Measurements from ENCODE around the gene ASCL5.

Gene ASCL5

GRCh38 chr1:201146626-201147390 is 19.8 kb upstream of the ASCL5 start:
- TF ChIP-seq YY1 (IDR thresholded peaks at IDR 0.05; ENCODE audit: low read depth): no peak
- TF ChIP-seq TAF1 (IDR thresholded peaks at IDR 0.05; ENCODE audit: low read depth): no peak
- no peak for TF ChIP-seq USF1 (IDR thresholded peaks at IDR 0.05)
- TF ChIP-seq TEAD4 (IDR thresholded peaks at IDR 0.05): no peak
- no peak for TF ChIP-seq RAD21 (IDR thresholded peaks at IDR 0.05; ENCODE audit: low read depth)
- no peak for TF ChIP-seq ZBTB7A (IDR thresholded peaks at IDR 0.05; ENCODE audit: low read depth)
- TF ChIP-seq EP300 (IDR thresholded peaks at IDR 0.05; ENCODE audit: borderline replicate concordance): no peak
- no peak for TF ChIP-seq EGR1 (IDR thresholded peaks at IDR 0.05)

- no peak for TF ChIP-seq EGR1 (IDR thresholded peaks at IDR 0.05)
- no peak for TF ChIP-seq TEAD4 (IDR thresholded peaks at IDR 0.05)
- TF ChIP-seq RAD21 (IDR thresholded peaks at IDR 0.05; ENCODE audit: low read depth): no peak
- no peak for TF ChIP-seq MAX (IDR thresholded peaks at IDR 0.05)
- no peak for TF ChIP-seq TAF1 (IDR thresholded peaks at IDR 0.05; ENCODE audit: low read depth)
- TF ChIP-seq USF1 (IDR thresholded peaks at IDR 0.05): no peak
- no peak for TF ChIP-seq CREB1 (IDR thresholded peaks at IDR 0.05; ENCODE audit: low read depth)
- no peak for TF ChIP-seq NFIC (IDR thresholded peaks at IDR 0.05)
- no peak for TF ChIP-seq CEBPB (IDR thresholded peaks at IDR 0.05)
- TF ChIP-seq EP300 (IDR thresholded peaks at IDR 0.05; ENCODE audit: borderline replicate concordance): no peak
Measured at GRCh38 chr1:201145816-201146215, 18.8 kb upstream of the ASCL5 start.

- TF ChIP-seq CEBPB (IDR thresholded peaks at IDR 0.05): no peak
Measured at GRCh38 chr1:201145132-201145531, 18.1 kb upstream of the ASCL5 start.

GRCh38 chr1:201144701-201145100 is 17.7 kb upstream of the ASCL5 start:
- TF ChIP-seq FOXM1 (IDR thresholded peaks at IDR 0.05; ENCODE audit: borderline replicate concordance, low read depth): no peak
- no peak for TF ChIP-seq CREB1 (IDR thresholded peaks at IDR 0.05; ENCODE audit: low read depth)
- TF ChIP-seq TAF1 (IDR thresholded peaks at IDR 0.05; ENCODE audit: low read depth): no peak
- TF ChIP-seq TCF12 (IDR thresholded peaks at IDR 0.05; ENCODE audit: low read depth): no peak
- no peak for TF ChIP-seq CEBPB (IDR thresholded peaks at IDR 0.05)
- TF ChIP-seq USF1 (IDR thresholded peaks at IDR 0.05): no peak
- TF ChIP-seq EP300 (IDR thresholded peaks at IDR 0.05; ENCODE audit: borderline replicate concordance): no peak
- TF ChIP-seq NFIC (IDR thresholded peaks at IDR 0.05): no peak
- no peak for TF ChIP-seq EGR1 (IDR thresholded peaks at IDR 0.05)
- no peak for TF ChIP-seq YY1 (IDR thresholded peaks at IDR 0.05; ENCODE audit: low read depth)
- TF ChIP-seq MAX (IDR thresholded peaks at IDR 0.05): no peak
- TF ChIP-seq RAD21 (IDR thresholded peaks at IDR 0.05; ENCODE audit: low read depth): no peak
- no peak for TF ChIP-seq REST (IDR thresholded peaks at IDR 0.05; ENCODE audit: low read depth)
- no peak for TF ChIP-seq ZBTB7A (IDR thresholded peaks at IDR 0.05; ENCODE audit: low read depth)
- TF ChIP-seq TEAD4 (IDR thresholded peaks at IDR 0.05): no peak

- TF ChIP-seq FOXM1 (IDR thresholded peaks at IDR 0.05; ENCODE audit: borderline replicate concordance, low read depth) (no peak), TAF1 (IDR thresholded peaks at IDR 0.05; ENCODE audit: low read depth) (no peak), TCF12 (IDR thresholded peaks at IDR 0.05; ENCODE audit: low read depth) (no peak), CREB1 (IDR thresholded peaks at IDR 0.05; ENCODE audit: low read depth) (no peak), EP300 (IDR thresholded peaks at IDR 0.05; ENCODE audit: borderline replicate concordance) (no peak), MAX (IDR thresholded peaks at IDR 0.05) (no peak), RAD21 (IDR thresholded peaks at IDR 0.05; ENCODE audit: low read depth) (no peak), CEBPB (IDR thresholded peaks at IDR 0.05) (no peak), YY1 (IDR thresholded peaks at IDR 0.05; ENCODE audit: low read depth) (no peak)
Measured at GRCh38 chr1:201143726-201144635, 17.0 kb upstream of the ASCL5 start.
